ENCODE results near the gene MINDY4. TPM values are rescaled to one million over a fixed set of nuclear protein-coding genes. Genes with fewer than 3 reads are reported as not detected.
"Not testable (repeated sequence)": the region's sequence is repeated elsewhere in the genome, so short reads cannot be mapped to it uniquely, and the experiment has no call there.

MINDY4 gene
- total and polyA plus RNA-seq, 8 donors, result 1.6 to 22.8 (median 6.4) TPM; not detected in 1

GRCh38 chr7:30828591-30828990, 57.4 kb downstream of the MINDY4 start:
- H3K9me3 ChIP-seq, result peaks cover 0 to 8% (median 2%) of the 10 kb centered on the region in 4 donors
- WGBS, 5 donors, result 91 to 94% (median 92%) methylated on average over 9 of the region's 9 CpGs
- H3K27ac ChIP-seq, result no peak overlapping the region
- H3K36me3 ChIP-seq, result peaks cover 0 to 27% (median 0%) of the 10 kb centered on the region in 4 donors
- no peaks in the 10 kb centered on the region for H3K4me1 ChIP-seq
- H3K4me3 ChIP-seq, result no peak overlapping the region
- intact Hi-C loops (cut with DNase I; ENCODE audit: low total_unique reads), result no loop called here
- DNase-seq, result no peak
- H3K27me3 ChIP-seq, result no peaks in the 10 kb centered on the region
- no peak for TF ChIP-seq EP300 (IDR thresholded peaks at IDR 0.05)
- TF ChIP-seq POLR2A (IDR thresholded peaks at IDR 0.05), result no peak
- TF ChIP-seq POLR2AphosphoS5 (IDR thresholded peaks at IDR 0.05), result no peak
- TF ChIP-seq CTCF (IDR thresholded peaks at IDR 0.05), result no peak

- DNase-seq, result no peak
- no peaks in the 10 kb centered on the region for H3K4me1 ChIP-seq
- peaks cover 5 to 16% (median 10%) of the 10 kb centered on the region in 4 donors for H3K9me3 ChIP-seq
- no peak overlapping the region for H3K4me3 ChIP-seq
- WGBS, 5 donors, result 61 to 82% (median 80%) methylated on average over 2 of the region's 2 CpGs
- H3K27ac ChIP-seq, result no peak overlapping the region
- intact Hi-C loops (cut with DNase I; ENCODE audit: low total_unique reads), result no loop called here
- TF ChIP-seq POLR2A (IDR thresholded peaks at IDR 0.05) (no peak), POLR2AphosphoS5 (IDR thresholded peaks at IDR 0.05) (no peak), CTCF (IDR thresholded peaks at IDR 0.05) (no peak), EP300 (IDR thresholded peaks at IDR 0.05) (no peak)
- H3K27me3 ChIP-seq, result no peaks in the 10 kb centered on the region
- peaks cover 0 to 36% (median 0%) of the 10 kb centered on the region in 4 donors for H3K36me3 ChIP-seq
Observed at GRCh38 chr7:30829471-30829870, 58.3 kb downstream of the MINDY4 start.

- no peaks in the 10 kb centered on the region for H3K4me1 ChIP-seq
Observed at GRCh38 chr7:30831227-30831626, 60.0 kb downstream of the MINDY4 start.

GRCh38 chr7:30831936-30832335, 60.7 kb downstream of the MINDY4 start:
- Histone ChIP-seq H3K36me3 (peaks cover 0 to 44% (median 2%) of the 10 kb centered on the region in 4 donors), H3K27ac (no peak overlapping the region), H3K9me3 (peaks cover 5 to 20% (median 10%) of the 10 kb centered on the region in 4 donors), H3K27me3 (no peaks in the 10 kb centered on the region), H3K4me3 (no peak overlapping the region), H3K4me1 (no peaks in the 10 kb centered on the region)
- TF ChIP-seq EP300 (IDR thresholded peaks at IDR 0.05) (no peak), CTCF (IDR thresholded peaks at IDR 0.05) (no peak), POLR2AphosphoS5 (IDR thresholded peaks at IDR 0.05) (no peak), POLR2A (IDR thresholded peaks at IDR 0.05) (no peak)
- DNase-seq, result no peak
- intact Hi-C loops (cut with DNase I; ENCODE audit: low total_unique reads), result no loop called here
- whole genome bisulfite sequencing, 5 donors, result 83 to 93% (median 88%) methylated on average over 5 of the region's 5 CpGs

More at GRCh38 chr7:30831227-30831626, 60.0 kb downstream of the MINDY4 start:
- TF ChIP-seq CTCF (IDR thresholded peaks at IDR 0.05) (no peak), EP300 (IDR thresholded peaks at IDR 0.05) (no peak), POLR2A (IDR thresholded peaks at IDR 0.05) (no peak), POLR2AphosphoS5 (IDR thresholded peaks at IDR 0.05) (no peak)
- peaks cover 5 to 20% (median 10%) of the 10 kb centered on the region in 4 donors for H3K9me3 ChIP-seq
- 90 to 95% (median 92%) methylated on average over 2 of the region's 2 CpGs for WGBS, 5 donors
- H3K36me3 ChIP-seq, result peaks cover 0 to 43% (median 0%) of the 10 kb centered on the region in 4 donors
- no peak for DNase-seq
- no peaks in the 10 kb centered on the region for H3K27me3 ChIP-seq
- intact Hi-C loops (cut with DNase I; ENCODE audit: low total_unique reads), result no loop called here
- H3K4me3 ChIP-seq, result no peak overlapping the region
- no peak overlapping the region for H3K27ac ChIP-seq

GRCh38 chr7:30834017-30834674, 62.9 kb downstream of the MINDY4 start:
- H3K4me3 ChIP-seq; H3K27ac ChIP-seq; intact Hi-C loops (cut with DNase I; ENCODE audit: low total_unique reads); H3K4me1 ChIP-seq; DNase-seq; H3K27me3 ChIP-seq: not testable (repeated sequence)
- 86 to 95% (median 95%) methylated on average over 6 of the region's 6 CpGs for WGBS, 5 donors
- peaks cover 0 to 60% (median 6%) of the 10 kb centered on the region in 4 donors for H3K36me3 ChIP-seq
- H3K9me3 ChIP-seq, result peaks cover 5 to 20% (median 10%) of the 10 kb centered on the region in 4 donors
